ENCODE data around the gene SCAPER. TPM values are rescaled to one million over a fixed set of nuclear protein-coding genes. Genes with fewer than 3 reads are reported as not detected.

SCAPER gene
- total and polyA plus RNA-seq, 8 donors = 4.9 to 136 (median 18.2) TPM

GRCh38 chr15:76340198-76340802 is 564.8 kb downstream of the SCAPER start:
- H3K27me3 ChIP-seq = peaks cover 25 to 100% (median 94%) of the 10 kb centered on the region in 3 donors
- peak overlapping the region; percentile 42 to 63 (median 48) for H3K4me3 ChIP-seq
- TF ChIP-seq POLR2AphosphoS5 (IDR thresholded peaks at IDR 0.05) = no peak
- no peak for TF ChIP-seq POLR2A (IDR thresholded peaks at IDR 0.05)
- no peak for TF ChIP-seq CTCF (IDR thresholded peaks at IDR 0.05)
- TF ChIP-seq EP300 (IDR thresholded peaks at IDR 0.05) = no peak
- peaks cover 55 to 87% (median 72%) of the 10 kb centered on the region in 4 donors for H3K4me1 ChIP-seq
- intact Hi-C loops (cut with DNase I; ENCODE audit: low total_unique reads) = no loop called here
- peak overlapping the region in 4 of 5 donors; percentile 50 to 74 (median 68) for H3K27ac ChIP-seq
- 4 to 13% (median 6%) methylated on average over 43 to 53 of the region's 53 CpGs for WGBS, 5 donors
- peaks cover 0 to 8% (median 0%) of the 10 kb centered on the region in 4 donors for H3K9me3 ChIP-seq
- DNase-seq = peak in 1 of 2 donors; percentile 74
- no peaks in the 10 kb centered on the region for H3K36me3 ChIP-seq

- peak in 1 of 2 donors; percentile 61 for DNase-seq
- Histone ChIP-seq H3K36me3 (no peaks in the 10 kb centered on the region), H3K4me3 (peak overlapping the region; percentile 42 to 63 (median 48)), H3K9me3 (peaks cover 0 to 8% (median 0%) of the 10 kb centered on the region in 4 donors), H3K27me3 (peaks cover 25 to 100% (median 92%) of the 10 kb centered on the region in 3 donors), H3K4me1 (peaks cover 55 to 90% (median 73%) of the 10 kb centered on the region in 4 donors), H3K27ac (peak overlapping the region; percentile 31 to 74 (median 64))
- intact Hi-C loops (cut with DNase I; ENCODE audit: low total_unique reads) = loop anchor here (10.0 kb wide), 1 partner anchor 145 kb away; no protein-coding TSS in a partner anchor
- TF ChIP-seq POLR2A (IDR thresholded peaks at IDR 0.05) = no peak
- no peak for TF ChIP-seq POLR2AphosphoS5 (IDR thresholded peaks at IDR 0.05)
- no peak for TF ChIP-seq EP300 (IDR thresholded peaks at IDR 0.05)
- TF ChIP-seq CTCF (IDR thresholded peaks at IDR 0.05) = no peak
- WGBS, 5 donors = 12 to 14% (median 14%) methylated on average over 37 to 48 of the region's 48 CpGs
These were observed 565.6 kb downstream of the SCAPER start for GRCh38 chr15:76339305-76340197.

GRCh38 chr15:76338486-76339304 is 566.4 kb downstream of the SCAPER start:
- DNase-seq = no peak
- intact Hi-C loops (cut with DNase I; ENCODE audit: low total_unique reads) = loop anchor here (10.0 kb wide), 1 partner anchor 144 kb away; no protein-coding TSS in a partner anchor
- peak overlapping the region; percentile 42 to 63 (median 48) for H3K4me3 ChIP-seq
- H3K9me3 ChIP-seq = peaks cover 0 to 8% (median 0%) of the 10 kb centered on the region in 4 donors
- TF ChIP-seq POLR2A (IDR thresholded peaks at IDR 0.05) = no peak
- TF ChIP-seq POLR2AphosphoS5 (IDR thresholded peaks at IDR 0.05) = no peak
- no peak for TF ChIP-seq CTCF (IDR thresholded peaks at IDR 0.05)
- no peak for TF ChIP-seq EP300 (IDR thresholded peaks at IDR 0.05)
- H3K4me1 ChIP-seq = peaks cover 55 to 88% (median 75%) of the 10 kb centered on the region in 4 donors
- no peaks in the 10 kb centered on the region for H3K36me3 ChIP-seq
- 23 to 36% (median 27%) methylated on average over 11 to 26 of the region's 26 CpGs for WGBS, 5 donors
- peaks cover 23 to 100% (median 98%) of the 10 kb centered on the region in 3 donors for H3K27me3 ChIP-seq
- H3K27ac ChIP-seq = peak overlapping the region; percentile 7 to 74 (median 64)
